ENCODE data around the gene TRIM63. TPM values are rescaled to one million over a fixed set of nuclear protein-coding genes. Genes with fewer than 3 reads are reported as not detected.

TRIM63 gene
- total RNA-seq, 4 donors from 2014 or later = 0.51 to 1.6 (median 1.2) TPM

- no peak for TF ChIP-seq CTCF (IDR thresholded peaks at IDR 0.05; ENCODE audit: low read depth)
Measured at GRCh38 chr1:26009796-26010447, 57.5 kb downstream of the TRIM63 start.

DNA sequence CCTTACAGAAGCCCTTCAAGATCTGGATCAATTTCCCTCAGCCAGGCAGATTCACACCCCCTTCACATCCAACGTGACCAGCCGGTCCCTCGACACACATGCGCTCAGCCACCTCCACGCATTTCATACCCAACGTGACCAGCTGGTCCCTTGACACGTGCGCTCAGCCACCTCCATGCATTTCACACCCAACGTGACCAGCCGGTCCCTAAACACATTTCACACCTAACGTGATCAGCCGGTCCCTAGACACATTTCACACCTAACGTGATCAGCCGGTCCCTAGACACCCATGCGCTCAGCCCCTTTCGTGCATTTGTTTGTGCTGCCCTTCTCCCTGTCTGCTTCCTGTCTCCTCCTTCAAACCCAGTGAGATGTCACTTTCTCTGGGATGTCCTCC is 60.7 kb downstream of the TRIM63 start:
- TF ChIP-seq CTCF (IDR thresholded peaks at IDR 0.05; ENCODE audit: low read depth) = no peak

DNA sequence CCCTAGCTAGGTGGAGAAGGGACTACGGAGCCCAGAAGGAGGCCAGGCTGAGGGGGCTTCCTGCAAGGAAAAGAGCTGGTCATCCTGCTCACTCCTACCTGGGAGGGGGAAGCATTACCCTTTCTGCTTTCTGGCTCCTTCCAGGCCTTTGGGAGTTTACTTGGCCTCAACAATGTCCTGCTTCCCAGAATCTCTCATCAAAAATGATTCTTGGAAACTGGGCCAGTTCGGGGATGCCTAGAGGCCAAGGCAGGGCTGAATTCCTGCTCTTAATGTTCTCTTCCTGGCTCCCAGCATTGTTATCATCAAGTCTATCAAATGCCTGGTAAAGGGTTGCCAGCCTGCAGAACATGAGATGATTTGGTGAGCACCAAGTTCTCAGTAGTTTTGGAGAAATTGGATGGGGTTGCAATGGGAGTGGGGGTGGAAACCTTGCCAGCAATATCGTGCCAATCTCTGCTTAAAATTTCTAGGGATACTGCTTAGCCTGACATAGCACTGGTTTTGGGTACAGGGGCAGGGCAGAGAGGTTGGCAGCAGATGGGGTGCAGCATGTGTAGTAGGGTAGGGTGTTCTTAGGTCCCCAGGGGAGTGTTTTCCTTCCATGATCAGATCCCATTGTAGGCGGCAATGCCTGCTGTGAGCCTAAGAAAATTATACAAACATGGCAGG is 61.9 kb downstream of the TRIM63 start:
- no peak for TF ChIP-seq CTCF (IDR thresholded peaks at IDR 0.05; ENCODE audit: low read depth)

DNA sequence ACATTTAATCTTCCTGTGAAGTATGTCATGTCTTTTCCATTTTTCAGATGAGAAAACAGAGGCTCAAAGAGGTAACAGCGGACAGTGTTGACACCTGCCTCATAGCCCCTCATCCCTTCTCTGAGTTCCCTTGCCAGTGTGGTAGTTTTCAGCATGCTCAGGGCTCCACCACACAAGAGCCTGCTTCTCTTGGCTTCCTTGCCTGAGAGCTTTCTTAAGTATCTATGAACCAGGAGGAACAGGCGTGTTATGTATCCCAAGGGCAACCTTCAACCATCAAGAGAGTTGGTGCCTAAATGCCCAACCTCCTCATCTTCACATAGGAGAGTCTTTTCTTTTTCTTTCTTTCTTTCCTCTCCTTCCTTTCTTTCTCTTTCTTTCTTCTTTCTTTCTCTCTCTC is 63.7 kb downstream of the TRIM63 start:
- TF ChIP-seq CTCF (IDR thresholded peaks at IDR 0.05; ENCODE audit: low read depth) = no peak

- no peak for TF ChIP-seq CTCF (IDR thresholded peaks at IDR 0.05; ENCODE audit: low read depth)
Measured at GRCh38 chr1:26003262-26003661, 64.2 kb downstream of the TRIM63 start.

Small RNA genes within 50 kb of the gene (small RNA-seq; reads per million reads assigned to genes)
- gene RF00283 (not detected), gene RF00492 (not detected)

Other genes with a start within 250 kb of the TRIM63 start
- 10 to 100 TPM; 53.6 to 89.5 (median 60.4) TPM for gene MTFR1L, start 247.7 kb downstream of the TRIM63 start, total RNA-seq
- gene AUNIP, start 208.2 kb downstream of the TRIM63 start, total RNA-seq = 1 to 10 TPM in 1 of 4 donors, not detected in 3; 1.9 TPM
- gene PAQR7, start 191.9 kb downstream of the TRIM63 start, total RNA-seq = 1 to 10 TPM; 2.3 to 5.3 (median 3.8) TPM
- gene STMN1, start 161.2 kb downstream of the TRIM63 start, total RNA-seq = 10 to 100 TPM; 20.3 to 89.6 (median 32.0) TPM
- 10 to 100 TPM in 1 of 4 donors, 1 to 10 TPM in 3; 6.7 to 12.6 (median 9.1) TPM for gene PAFAH2, start 69.6 kb downstream of the TRIM63 start, total RNA-seq
- gene EXTL1, start 45.9 kb downstream of the TRIM63 start, total RNA-seq = not detected
- gene SLC30A2, start 21.5 kb downstream of the TRIM63 start, total RNA-seq = under 1 TPM in 1 of 4 donors, not detected in 3; 0.22 TPM
- 1 to 10 TPM; 5.8 to 9.3 (median 8.3) TPM for gene PDIK1L, start 44.2 kb upstream of the TRIM63 start, total RNA-seq
- gene FAM110D, start 91.4 kb upstream of the TRIM63 start, total RNA-seq = 10 to 100 TPM in 1 of 4 donors, 1 to 10 TPM in 2, under 1 TPM in 1; 0.98 to 11.0 (median 5.5) TPM
- gene C1orf232, start 101.3 kb upstream of the TRIM63 start, total RNA-seq = not detected
- gene ZNF593, start 102.3 kb upstream of the TRIM63 start, total RNA-seq = 10 to 100 TPM; 17.7 to 32.0 (median 26.9) TPM
- not detected for gene ZNF593OS, start 104.2 kb upstream of the TRIM63 start, total RNA-seq
- 1 to 10 TPM in 1 of 4 donors, not detected in 3; 2.1 TPM for gene CNKSR1, start 109.9 kb upstream of the TRIM63 start, total RNA-seq
- gene CATSPER4, start 123.0 kb upstream of the TRIM63 start, total RNA-seq = not detected
- 1 to 10 TPM; 3.7 to 5.4 (median 4.4) TPM for gene CEP85, start 166.6 kb upstream of the TRIM63 start, total RNA-seq
- 100 to 1,000 TPM in 2 of 4 donors, 10 to 100 TPM in 2; 59.0 to 137 (median 88.3) TPM for gene SH3BGRL3, start 212.5 kb upstream of the TRIM63 start, total RNA-seq
- gene UBXN11, start 239.0 kb upstream of the TRIM63 start, total RNA-seq = 10 to 100 TPM; 10.4 to 29.9 (median 16.7) TPM

All from subcutaneous adipose tissue (tissue), 4 donors.